HUES48 (cell line): ENCODE data around the gene PPARA.
"Not testable (repeated sequence)": the region's sequence is repeated elsewhere in the genome, so short reads cannot be mapped to it uniquely, and the experiment has no call there.

Experiments
- H3K27ac ChIP-seq: one replicate; pipeline ENCODE4 v1.7.0; 2013; ENCODE audit warnings: low read depth, low read length, inconsistent platforms
- H3K27me3 ChIP-seq: 2 replicates; pipeline ENCODE4 v1.6.1; 2013; ENCODE audit warnings: mild to moderate bottlenecking, low read length; ENCODE audit not compliant: control insufficient read depth, insufficient read depth
- H3K36me3 ChIP-seq: 2 replicates; pipeline ENCODE4 v1.6.1; 2013; ENCODE audit warnings: low read length; ENCODE audit not compliant: control insufficient read depth, insufficient read depth
- H3K4me1 ChIP-seq: 2 replicates; pipeline ENCODE4 v1.6.1; 2013; ENCODE audit warnings: mild to moderate bottlenecking, low read length; ENCODE audit not compliant: control insufficient read depth, insufficient read depth
- H3K4me3 ChIP-seq: 2 replicates; pipeline ENCODE4 v1.5.1; 2013; ENCODE audit warnings: mild to moderate bottlenecking, low read depth, low read length
- H3K9ac ChIP-seq: 2 replicates; pipeline ENCODE4 v1.6.1; 2013; ENCODE audit warnings: mild to moderate bottlenecking, low read depth, low read length, moderate library complexity
- H3K9me3 ChIP-seq: 2 replicates; pipeline ENCODE4 v1.6.1; 2013; ENCODE audit warnings: low read length; ENCODE audit not compliant: control insufficient read depth, insufficient read depth

The PPARA gene

GRCh38 chr22:46131151-46131587, 19.2 kb upstream of the PPARA start:
- Histone ChIP-seq H3K4me1 (no peaks in the 10 kb centered on the region), H3K4me3 (no peak overlapping the region), H3K36me3 (no peaks in the 10 kb centered on the region), H3K27ac (no peak overlapping the region), H3K9me3 (no peaks in the 10 kb centered on the region), H3K9ac (no peak overlapping the region), H3K27me3 (no peaks in the 10 kb centered on the region)

- not testable (repeated sequence) for H3K4me3 ChIP-seq, H3K4me1 ChIP-seq, H3K27ac ChIP-seq, H3K36me3 ChIP-seq, H3K9ac ChIP-seq, H3K9me3 ChIP-seq, H3K27me3 ChIP-seq
Measured at GRCh38 chr22:46132193-46132829, 18.0 kb upstream of the PPARA start.

- Histone ChIP-seq H3K36me3 (no peaks in the 10 kb centered on the region), H3K9ac (no peak overlapping the region), H3K4me3 (no peak overlapping the region), H3K27me3 (no peaks in the 10 kb centered on the region), H3K9me3 (no peaks in the 10 kb centered on the region), H3K27ac (no peak overlapping the region), H3K4me1 (no peaks in the 10 kb centered on the region)
Measured at GRCh38 chr22:46132830-46133587, 17.3 kb upstream of the PPARA start.

GRCh38 chr22:46133588-46133855, 16.8 kb upstream of the PPARA start:
- H3K27ac ChIP-seq: no peak overlapping the region
- no peaks in the 10 kb centered on the region for H3K9me3 ChIP-seq
- H3K27me3 ChIP-seq: no peaks in the 10 kb centered on the region
- H3K9ac ChIP-seq: no peak overlapping the region
- no peaks in the 10 kb centered on the region for H3K4me1 ChIP-seq
- no peak overlapping the region for H3K4me3 ChIP-seq
- H3K36me3 ChIP-seq: no peaks in the 10 kb centered on the region

- Histone ChIP-seq H3K27ac (no peak overlapping the region), H3K27me3 (no peaks in the 10 kb centered on the region), H3K4me1 (no peaks in the 10 kb centered on the region), H3K9ac (no peak overlapping the region), H3K36me3 (no peaks in the 10 kb centered on the region), H3K9me3 (no peaks in the 10 kb centered on the region), H3K4me3 (no peak overlapping the region)
Measured at GRCh38 chr22:46134111-46134705, 16.1 kb upstream of the PPARA start.

GRCh38 chr22:46135611-46136485, 14.5 kb upstream of the PPARA start:
- no peak overlapping the region for H3K27ac ChIP-seq
- no peak overlapping the region for H3K4me3 ChIP-seq
- no peak overlapping the region for H3K9ac ChIP-seq
- no peaks in the 10 kb centered on the region for H3K36me3 ChIP-seq
- no peaks in the 10 kb centered on the region for H3K4me1 ChIP-seq
- no peaks in the 10 kb centered on the region for H3K9me3 ChIP-seq
- H3K27me3 ChIP-seq: no peaks in the 10 kb centered on the region

GRCh38 chr22:46136486-46137217, 13.7 kb upstream of the PPARA start:
- Histone ChIP-seq H3K9ac (no peak overlapping the region), H3K36me3 (no peaks in the 10 kb centered on the region), H3K4me1 (no peaks in the 10 kb centered on the region), H3K4me3 (no peak overlapping the region), H3K27me3 (no peaks in the 10 kb centered on the region), H3K9me3 (no peaks in the 10 kb centered on the region), H3K27ac (no peak overlapping the region)

GRCh38 chr22:46137218-46137766, 13.0 kb upstream of the PPARA start:
- Histone ChIP-seq H3K9ac (no peak overlapping the region), H3K36me3 (no peaks in the 10 kb centered on the region), H3K27ac (no peak overlapping the region), H3K4me3 (no peak overlapping the region), H3K9me3 (no peaks in the 10 kb centered on the region), H3K27me3 (no peaks in the 10 kb centered on the region), H3K4me1 (no peaks in the 10 kb centered on the region)

- H3K4me1 ChIP-seq: no peaks in the 10 kb centered on the region
- no peaks in the 10 kb centered on the region for H3K9me3 ChIP-seq
- no peak overlapping the region for H3K9ac ChIP-seq
- H3K27me3 ChIP-seq: no peaks in the 10 kb centered on the region
- H3K27ac ChIP-seq: no peak overlapping the region
- H3K4me3 ChIP-seq: no peak overlapping the region
- H3K36me3 ChIP-seq: no peaks in the 10 kb centered on the region
Measured at GRCh38 chr22:46138058-46138797, 12.1 kb upstream of the PPARA start.

GRCh38 chr22:46139417-46139816, 10.9 kb upstream of the PPARA start:
- not testable (repeated sequence) for H3K27me3 ChIP-seq, H3K9ac ChIP-seq, H3K4me3 ChIP-seq, H3K9me3 ChIP-seq, H3K4me1 ChIP-seq, H3K27ac ChIP-seq, H3K36me3 ChIP-seq
